ENCODE results near the gene ITGB4. TPM values are rescaled to one million over a fixed set of nuclear protein-coding genes. Genes with fewer than 3 reads are reported as not detected.

Gene ITGB4
- polyA plus RNA-seq, 1 of the 3 experiments (the other 2 are of a cell fraction): 7.0 TPM

DNA sequence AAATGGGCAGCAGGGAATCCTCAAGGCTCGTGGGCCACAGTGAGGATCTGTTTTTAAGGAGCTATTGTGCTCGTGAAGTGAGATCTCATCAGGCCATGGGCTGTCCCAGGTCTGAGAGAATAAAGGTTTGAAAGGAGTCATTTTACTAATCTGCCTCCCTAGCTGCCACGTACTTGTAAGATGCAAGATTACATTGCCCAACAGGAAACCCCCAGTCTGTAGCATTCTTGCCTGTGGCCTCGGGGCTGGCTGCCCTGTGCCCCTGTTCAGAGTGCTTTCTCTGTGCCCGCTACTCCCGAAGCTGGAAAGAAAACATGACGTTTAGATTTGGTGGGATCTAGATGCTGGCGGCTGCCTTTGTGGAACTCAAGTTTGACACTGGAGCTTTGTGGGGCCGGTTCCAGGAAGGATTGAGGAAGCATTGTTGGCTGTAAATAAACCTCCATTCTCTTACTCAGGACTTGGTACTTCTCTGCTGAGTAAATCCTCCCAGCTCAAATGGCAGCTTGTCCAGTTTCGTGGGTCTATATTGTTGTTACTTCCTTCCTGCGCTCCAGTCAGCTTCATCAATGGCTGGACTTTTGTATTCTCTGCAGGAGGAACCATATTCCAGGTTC, 32.9 kb upstream of the ITGB4 start:
- H3K79me2 ChIP-seq (ENCODE audit: insufficient read depth): peaks cover 93% of the 10 kb centered on the region
- no peak overlapping the region for H2AFZ ChIP-seq (ENCODE audit: low read depth)
- ChIA-PET CTCF (interaction anchor here (0.9 to 4.0 kb wide), 9 partner anchors 8 to 158 kb away, joined by 3 to 22 read pairs (median 4); partner anchors contain the start of gene SMIM5), POLR2A (interaction anchor here (1.2 kb wide), 1 partner anchor 232 kb away, joined by 3 read pairs; the partner anchor contains the start of gene TMEM94)
- TF ChIP-seq CHD2 (IDR thresholded peaks at IDR 0.05; ENCODE audit: low read length, partially characterized antibody) (no peak), MAX (IDR thresholded peaks at IDR 0.05; ENCODE audit: low read depth) (no peak)
- DNase-seq: no peak
- no peak overlapping the region for H3K4me2 ChIP-seq
- peaks cover 10 to 25% of the 10 kb centered on the region in 2 experiments for H3K36me3 ChIP-seq (replicated peaks in 1 of 2; ENCODE audit: control insufficient read depth in 1 of 2, insufficient read depth in 2 of 2, low read length in 1 of 2)
- H3K4me3 ChIP-seq (ENCODE audit: low read depth in 2 of 2, low read length in 1 of 2): no peak overlapping the region
- WGBS (ENCODE audit: low lambda C conversion rate): 96% methylated on average over 11 of the region's 11 CpGs
- no peaks in the 10 kb centered on the region for H3K9me2 ChIP-seq
- no peaks in the 10 kb centered on the region for H3K9me3 ChIP-seq
- H3K9ac ChIP-seq: no peak overlapping the region
- peaks cover 9% of the 10 kb centered on the region; the same call in 1 of the 2 replicates for H4K20me1 ChIP-seq (ENCODE audit: insufficient read depth)
- peaks cover 40% of the 10 kb centered on the region for H3F3A ChIP-seq (replicated peaks; ENCODE audit: insufficient read depth)
- no peaks in the 10 kb centered on the region for H3K27me3 ChIP-seq (ENCODE audit: insufficient read depth)
- no peak overlapping the region for H3K27ac ChIP-seq (ENCODE audit: low read depth in 2 of 2, low read length in 1 of 2)
- peaks cover 25 to 64% of the 10 kb centered on the region in 2 experiments; a peak in 3 of 4 replicates for H3K4me1 ChIP-seq (ENCODE audit: control insufficient read depth in 1 of 2, insufficient read depth in 2 of 2, low read depth in 1 of 2, low read length in 1 of 2)

- TF ChIP-seq YY1 (IDR thresholded peaks at IDR 0.05; ENCODE audit: low read depth): no peak
- TF ChIP-seq TEAD4 (IDR thresholded peaks at IDR 0.05; ENCODE audit: borderline replicate concordance, insufficient read depth): no peak
- TF ChIP-seq, protein P1, sequence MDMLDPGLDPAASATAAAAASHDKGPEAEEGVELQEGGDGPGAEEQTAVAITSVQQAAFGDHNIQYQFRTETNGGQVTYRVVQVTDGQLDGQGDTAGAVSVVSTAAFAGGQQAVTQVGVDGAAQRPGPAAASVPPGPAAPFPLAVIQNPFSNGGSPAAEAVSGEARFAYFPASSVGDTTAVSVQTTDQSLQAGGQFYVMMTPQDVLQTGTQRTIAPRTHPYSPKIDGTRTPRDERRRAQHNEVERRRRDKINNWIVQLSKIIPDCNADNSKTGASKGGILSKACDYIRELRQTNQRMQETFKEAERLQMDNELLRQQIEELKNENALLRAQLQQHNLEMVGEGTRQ (IDR thresholded peaks at IDR 0.05; ENCODE audit: borderline replicate concordance, low read depth, low read length): no peak
- no peak for TF ChIP-seq MXI1 (IDR thresholded peaks at IDR 0.05; ENCODE audit: low read depth, low read length)
- no peak for TF ChIP-seq JUND (IDR thresholded peaks at IDR 0.05)
- TF ChIP-seq, protein P2, sequence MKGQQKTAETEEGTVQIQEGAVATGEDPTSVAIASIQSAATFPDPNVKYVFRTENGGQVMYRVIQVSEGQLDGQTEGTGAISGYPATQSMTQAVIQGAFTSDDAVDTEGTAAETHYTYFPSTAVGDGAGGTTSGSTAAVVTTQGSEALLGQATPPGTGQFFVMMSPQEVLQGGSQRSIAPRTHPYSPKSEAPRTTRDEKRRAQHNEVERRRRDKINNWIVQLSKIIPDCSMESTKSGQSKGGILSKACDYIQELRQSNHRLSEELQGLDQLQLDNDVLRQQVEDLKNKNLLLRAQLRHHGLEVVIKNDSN (IDR thresholded peaks at IDR 0.05; ENCODE audit: borderline replicate concordance, low read depth): no peak
- no peak overlapping the region for H3K9ac ChIP-seq
- no peak overlapping the region for H3K4me3 ChIP-seq (ENCODE audit: low read depth in 2 of 2, low read length in 1 of 2)
- peaks cover 35 to 63% of the 10 kb centered on the region in 2 experiments; a peak in 3 of 4 replicates for H3K4me1 ChIP-seq (ENCODE audit: control insufficient read depth in 1 of 2, insufficient read depth in 2 of 2, low read depth in 1 of 2, low read length in 1 of 2)
- peaks cover 83% of the 10 kb centered on the region for H3K79me2 ChIP-seq (ENCODE audit: insufficient read depth)
- no peaks in the 10 kb centered on the region for H4K20me1 ChIP-seq (ENCODE audit: insufficient read depth)
- H3K27ac ChIP-seq (ENCODE audit: low read depth in 2 of 2, low read length in 1 of 2): no peak overlapping the region
- H3F3A ChIP-seq (replicated peaks; ENCODE audit: insufficient read depth): peaks cover 44% of the 10 kb centered on the region
- WGBS (ENCODE audit: low lambda C conversion rate): 81% methylated on average over 6 of the region's 6 CpGs
- H3K4me2 ChIP-seq: no peak overlapping the region
- no peak overlapping the region for H2AFZ ChIP-seq (ENCODE audit: low read depth)
- H3K9me3 ChIP-seq: no peaks in the 10 kb centered on the region
- H3K27me3 ChIP-seq (ENCODE audit: insufficient read depth): no peaks in the 10 kb centered on the region
- H3K36me3 ChIP-seq (replicated peaks in 1 of 2; ENCODE audit: control insufficient read depth in 1 of 2, insufficient read depth in 2 of 2, low read length in 1 of 2): peaks cover 12 to 25% of the 10 kb centered on the region in 2 experiments
- ChIA-PET POLR2A (interaction anchor here (0.7 kb wide), 1 partner anchor 16 kb away, joined by 3 read pairs; no protein-coding TSS in a partner anchor), CTCF (interaction anchor here (1.7 to 6.9 kb wide), 2 partner anchors 16 to 37 kb away, joined by 5 to 69 read pairs; no protein-coding TSS in a partner anchor)
- no peak for DNase-seq
- no peaks in the 10 kb centered on the region for H3K9me2 ChIP-seq
These were observed 31.8 kb upstream of the ITGB4 start for GRCh38 chr17:75689441-75689873.

Measured in SK-N-SH (cell line).